ENCODE results near the gene GFER.

- TF ChIP-seq USF2 (IDR thresholded peaks at IDR 0.05; ENCODE audit: low read length), result no peak
- no peak for TF ChIP-seq RXRA (IDR thresholded peaks at IDR 0.05; ENCODE audit: insufficient read depth, low read depth, low read length)
- TF ChIP-seq CTCF (IDR thresholded peaks at IDR 0.05; ENCODE audit: control extremely low read depth in 1 of 3, insufficient read depth in 1 of 3, low read depth in 1 of 3, low read length in 3 of 3), result no peak
- TF ChIP-seq MAX (IDR thresholded peaks at IDR 0.05), result no peak
- no peak for TF ChIP-seq SUZ12 (IDR thresholded peaks at IDR 0.05; ENCODE audit: low read length)
- TF ChIP-seq TEAD4 (IDR thresholded peaks at IDR 0.05; ENCODE audit: low read depth, low read length), result no peak
- TF ChIP-seq POLR2AphosphoS5 (IDR thresholded peaks at IDR 0.05; ENCODE audit: low read depth, low read length), result no peak
- TF ChIP-seq EZH2 (IDR thresholded peaks at IDR 0.05; ENCODE audit: low read depth, low read length, severe bottlenecking), result no peak
- TF ChIP-seq JUN (IDR thresholded peaks at IDR 0.05; ENCODE audit: low read depth, low read length), result no peak
- TF ChIP-seq ATF2 (IDR thresholded peaks at IDR 0.05; ENCODE audit: low read length), result no peak
- TF ChIP-seq YY1 (IDR thresholded peaks at IDR 0.05; ENCODE audit: low read depth, low read length), result no peak
- no peak for TF ChIP-seq RAD21 (IDR thresholded peaks at IDR 0.05 in 1 of 2, conservative IDR thresholded peaks at IDR 0.05 in 1 of 2; ENCODE audit: low read depth in 2 of 2, low read length in 2 of 2)
- no peak for TF ChIP-seq BCL11A (IDR thresholded peaks at IDR 0.05; ENCODE audit: low read depth in 2 of 2, low read length in 2 of 2)
- TF ChIP-seq POLR2A (IDR thresholded peaks at IDR 0.05; ENCODE audit: control extremely low read depth in 1 of 2, low read depth in 2 of 2, low read length in 2 of 2), result no peak
Observed at GRCh38 chr16:1938910-1939309, 45.1 kb upstream of the GFER start.
